ENCODE results near the gene SERPINB1. TPM values are rescaled to one million over a fixed set of nuclear protein-coding genes. Genes with fewer than 3 reads are reported as not detected.

SERPINB1 gene
- total and polyA plus RNA-seq, 4 donors: 58.0 to 242 (median 95.7) TPM

DNA sequence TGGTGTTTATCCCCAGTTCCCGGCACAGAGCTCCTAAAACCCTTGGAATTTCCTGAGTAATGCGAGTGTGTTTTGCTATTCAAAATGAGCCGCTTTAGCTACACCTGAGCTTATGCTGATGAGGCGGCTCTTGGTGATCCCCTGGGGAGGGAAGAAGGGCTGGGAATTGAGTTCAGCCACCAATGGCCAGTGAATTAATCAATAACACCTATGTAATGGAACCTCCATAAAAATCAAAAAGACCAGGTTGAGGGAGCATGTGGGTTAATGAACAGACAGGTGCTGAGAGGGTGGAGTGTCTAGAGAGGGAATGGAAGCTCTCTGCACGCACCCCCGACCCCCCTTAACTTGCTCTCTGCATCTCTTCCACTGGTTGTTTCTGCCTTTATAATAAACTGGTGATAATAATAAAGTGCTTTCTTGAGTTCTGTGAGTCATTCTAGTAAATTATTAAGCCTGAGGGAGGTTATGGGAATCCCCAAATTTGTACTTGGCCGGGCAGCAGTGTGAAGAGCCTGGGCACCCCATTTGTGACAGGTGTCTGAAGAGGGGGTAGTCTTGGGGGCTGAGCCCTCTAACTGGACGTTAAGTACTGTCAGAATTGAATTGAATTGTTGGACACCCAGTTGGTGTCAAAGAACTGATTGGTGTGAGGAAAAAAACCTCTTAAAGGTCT is 24.6 kb upstream of the SERPINB1 start:
- 43 to 73% methylated on average over 8 of the region's 8 CpGs for WGBS, 2 donors
- no peak for TF ChIP-seq CTCF (IDR thresholded peaks at IDR 0.05; ENCODE audit: control extremely low read depth, extremely low read depth)
- H3K36me3 ChIP-seq (ENCODE audit: control insufficient read depth in 4 of 4, insufficient read depth in 4 of 4, low read length in 4 of 4): no peaks in the 10 kb centered on the region
- peaks cover 0 to 7% (median 3%) of the 10 kb centered on the region in 5 donors for H3K4me1 ChIP-seq (ENCODE audit: control insufficient read depth in 5 of 5, insufficient read depth in 5 of 5, low read length in 5 of 5)
- no peak overlapping the region for H3K4me3 ChIP-seq
- no peak overlapping the region for H3K9ac ChIP-seq (ENCODE audit: insufficient read depth in 1 of 2, low read length in 2 of 2)
- H3K27me3 ChIP-seq (ENCODE audit: control insufficient read depth in 3 of 3, insufficient read depth in 3 of 3, low read length in 2 of 3): no peaks in the 10 kb centered on the region
- ATAC-seq (ENCODE audit: insufficient read depth, low FRiP score): peak; percentile 34
- H3K9me3 ChIP-seq (ENCODE audit: control insufficient read depth in 4 of 4, insufficient read depth in 3 of 4, low read length in 3 of 4): no peaks in the 10 kb centered on the region
- no peak for DNase-seq
- H3K27ac ChIP-seq (ENCODE audit: low read depth in 1 of 2, low read length in 1 of 2): peak overlapping the region in 1 of 2 donors; percentile 33

DNA sequence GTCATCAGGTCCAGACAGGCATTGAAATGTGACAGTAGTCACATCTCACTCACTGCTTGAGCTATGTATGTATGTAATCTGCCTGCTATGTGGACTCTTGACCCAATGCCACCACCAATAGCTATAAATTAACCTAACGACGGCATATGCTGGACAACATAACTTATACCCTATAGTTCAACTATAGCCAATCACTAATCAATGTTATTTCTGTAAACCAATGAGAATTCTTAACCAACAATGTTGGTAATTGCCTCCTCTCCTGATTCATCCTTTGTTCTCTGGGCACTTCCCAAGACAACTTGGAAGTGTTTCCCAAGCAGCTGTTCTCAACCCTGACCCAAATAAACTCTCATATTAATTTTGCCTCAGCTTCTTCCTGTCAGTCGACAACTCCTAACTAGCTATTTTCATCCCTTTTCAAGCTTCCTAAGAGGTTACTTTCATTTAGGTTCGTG is 24.1 kb upstream of the SERPINB1 start:
- H3K4me1 ChIP-seq (ENCODE audit: control insufficient read depth in 5 of 5, insufficient read depth in 5 of 5, low read length in 5 of 5): peaks cover 0 to 8% (median 3%) of the 10 kb centered on the region in 5 donors
- TF ChIP-seq CTCF (IDR thresholded peaks at IDR 0.05; ENCODE audit: control extremely low read depth, extremely low read depth): no peak
- DNase-seq: peak in 2 of 3 donors; percentile 52 to 70
- H3K9ac ChIP-seq (ENCODE audit: insufficient read depth in 1 of 2, low read length in 2 of 2): no peak overlapping the region
- H3K4me3 ChIP-seq: no peak overlapping the region
- no peaks in the 10 kb centered on the region for H3K9me3 ChIP-seq (ENCODE audit: control insufficient read depth in 4 of 4, insufficient read depth in 3 of 4, low read length in 3 of 4)
- H3K36me3 ChIP-seq (ENCODE audit: control insufficient read depth in 4 of 4, insufficient read depth in 4 of 4, low read length in 4 of 4): no peaks in the 10 kb centered on the region
- H3K27me3 ChIP-seq (ENCODE audit: control insufficient read depth in 3 of 3, insufficient read depth in 3 of 3, low read length in 2 of 3): no peaks in the 10 kb centered on the region
- no peak for ATAC-seq (ENCODE audit: insufficient read depth, low FRiP score)
- no peak overlapping the region for H3K27ac ChIP-seq (ENCODE audit: low read depth in 1 of 2, low read length in 1 of 2)
- WGBS, 2 donors: 58 to 75% methylated on average over 4 of the region's 4 CpGs

GRCh38 chr6:2865270-2865669 is 23.6 kb upstream of the SERPINB1 start:
- no peak overlapping the region for H3K27ac ChIP-seq (ENCODE audit: low read depth in 1 of 2, low read length in 1 of 2)
- WGBS, 2 donors: 80 to 88% methylated on average over 7 of the region's 7 CpGs
- no peak for TF ChIP-seq CTCF (IDR thresholded peaks at IDR 0.05; ENCODE audit: control extremely low read depth, extremely low read depth)

More at GRCh38 chr6:2865270-2865669, 23.6 kb upstream of the SERPINB1 start:
- no peaks in the 10 kb centered on the region for H3K27me3 ChIP-seq (ENCODE audit: control insufficient read depth in 3 of 3, insufficient read depth in 3 of 3, low read length in 2 of 3)
- H3K9me3 ChIP-seq (ENCODE audit: control insufficient read depth in 4 of 4, insufficient read depth in 3 of 4, low read length in 3 of 4): no peaks in the 10 kb centered on the region
- DNase-seq: no peak
- no peak for ATAC-seq (ENCODE audit: insufficient read depth, low FRiP score)
- no peak overlapping the region for H3K9ac ChIP-seq (ENCODE audit: insufficient read depth in 1 of 2, low read length in 2 of 2)
- H3K4me3 ChIP-seq: no peak overlapping the region
- H3K4me1 ChIP-seq (ENCODE audit: control insufficient read depth in 5 of 5, insufficient read depth in 5 of 5, low read length in 5 of 5): peaks cover 0 to 8% (median 3%) of the 10 kb centered on the region in 5 donors
- H3K36me3 ChIP-seq (ENCODE audit: control insufficient read depth in 4 of 4, insufficient read depth in 4 of 4, low read length in 4 of 4): no peaks in the 10 kb centered on the region

Data from lung (tissue), 12 donors.